Measurements from ENCODE around the gene TMEM154. TPM values are rescaled to one million over a fixed set of nuclear protein-coding genes. Genes with fewer than 3 reads are reported as not detected.

Gene TMEM154
- total RNA-seq, 1 donor = 1.8 TPM

GRCh38 chr4:152715076-152715475 lies 35.3 kb upstream of the TMEM154 start:
- Histone ChIP-seq H3K36me3 (ENCODE audit: insufficient read depth, low read length) (no peaks in the 10 kb centered on the region), H3K4me1 (ENCODE audit: insufficient read depth, low read length) (no peaks in the 10 kb centered on the region), H4K20me1 (ENCODE audit: insufficient read depth, low read length) (no peaks in the 10 kb centered on the region), H3K4me3 (ENCODE audit: insufficient read depth, low read length) (no peak overlapping the region), H3K27ac (ENCODE audit: low read depth, low read length) (no peak overlapping the region), H3K79me2 (ENCODE audit: insufficient read depth, low read length) (no peaks in the 10 kb centered on the region), H3K27me3 (ENCODE audit: insufficient read depth, low read length) (peaks cover 3% of the 10 kb centered on the region), H3K9me3 (ENCODE audit: low read depth, low read length) (no peaks in the 10 kb centered on the region), H3K4me2 (ENCODE audit: insufficient read depth, low read length) (no peak overlapping the region), H2AFZ (ENCODE audit: low read length) (no peak overlapping the region)
- TF ChIP-seq CTCF (IDR thresholded peaks at IDR 0.05; ENCODE audit: extremely low read depth, low read depth, low read length) = no peak
- no peak for DNase-seq (ENCODE audit: insufficient read length, low spot score, missing footprints)

- Histone ChIP-seq H2AFZ (ENCODE audit: low read length) (no peak overlapping the region), H3K79me2 (ENCODE audit: insufficient read depth, low read length) (no peaks in the 10 kb centered on the region), H4K20me1 (ENCODE audit: insufficient read depth, low read length) (no peaks in the 10 kb centered on the region), H3K4me2 (ENCODE audit: insufficient read depth, low read length) (no peak overlapping the region), H3K36me3 (ENCODE audit: insufficient read depth, low read length) (no peaks in the 10 kb centered on the region), H3K27me3 (ENCODE audit: insufficient read depth, low read length) (peaks cover 3% of the 10 kb centered on the region), H3K9me3 (ENCODE audit: low read depth, low read length) (no peaks in the 10 kb centered on the region), H3K4me1 (ENCODE audit: insufficient read depth, low read length) (no peaks in the 10 kb centered on the region), H3K27ac (ENCODE audit: low read depth, low read length) (no peak overlapping the region), H3K4me3 (ENCODE audit: insufficient read depth, low read length) (no peak overlapping the region)
- DNase-seq (ENCODE audit: insufficient read length, low spot score, missing footprints) = no peak
- no peak for TF ChIP-seq CTCF (IDR thresholded peaks at IDR 0.05; ENCODE audit: extremely low read depth, low read depth, low read length)
Measured at GRCh38 chr4:152713951-152714705, 34.3 kb upstream of the TMEM154 start.

GRCh38 chr4:152709675-152710438 lies 30.1 kb upstream of the TMEM154 start:
- no peaks in the 10 kb centered on the region for H3K4me1 ChIP-seq (ENCODE audit: insufficient read depth, low read length)
- H3K27me3 ChIP-seq (ENCODE audit: insufficient read depth, low read length) = no peaks in the 10 kb centered on the region
- no peaks in the 10 kb centered on the region for H4K20me1 ChIP-seq (ENCODE audit: insufficient read depth, low read length)
- DNase-seq (ENCODE audit: insufficient read length, low spot score, missing footprints) = peak; percentile 59
- no peaks in the 10 kb centered on the region for H3K9me3 ChIP-seq (ENCODE audit: low read depth, low read length)
- TF ChIP-seq CTCF (IDR thresholded peaks at IDR 0.05; ENCODE audit: extremely low read depth, low read depth, low read length) = no peak
- no peaks in the 10 kb centered on the region for H3K36me3 ChIP-seq (ENCODE audit: insufficient read depth, low read length)
- no peak overlapping the region for H3K27ac ChIP-seq (ENCODE audit: low read depth, low read length)
- no peaks in the 10 kb centered on the region for H3K79me2 ChIP-seq (ENCODE audit: insufficient read depth, low read length)
- no peak overlapping the region for H3K4me3 ChIP-seq (ENCODE audit: insufficient read depth, low read length)
- no peak overlapping the region for H2AFZ ChIP-seq (ENCODE audit: low read length)
- no peak overlapping the region for H3K4me2 ChIP-seq (ENCODE audit: insufficient read depth, low read length)

- Histone ChIP-seq H3K27me3 (ENCODE audit: insufficient read depth, low read length) (no peaks in the 10 kb centered on the region), H2AFZ (ENCODE audit: low read length) (no peak overlapping the region), H3K36me3 (ENCODE audit: insufficient read depth, low read length) (no peaks in the 10 kb centered on the region), H3K4me3 (ENCODE audit: insufficient read depth, low read length) (no peak overlapping the region), H3K27ac (ENCODE audit: low read depth, low read length) (no peak overlapping the region), H3K9me3 (ENCODE audit: low read depth, low read length) (peaks cover 3% of the 10 kb centered on the region), H3K4me2 (ENCODE audit: insufficient read depth, low read length) (no peak overlapping the region), H3K4me1 (ENCODE audit: insufficient read depth, low read length) (no peaks in the 10 kb centered on the region), H4K20me1 (ENCODE audit: insufficient read depth, low read length) (no peaks in the 10 kb centered on the region), H3K79me2 (ENCODE audit: insufficient read depth, low read length) (no peaks in the 10 kb centered on the region)
- no peak for TF ChIP-seq CTCF (IDR thresholded peaks at IDR 0.05; ENCODE audit: extremely low read depth, low read depth, low read length)
- DNase-seq (ENCODE audit: insufficient read length, low spot score, missing footprints) = no peak
Measured at GRCh38 chr4:152708796-152709195, 29.0 kb upstream of the TMEM154 start.
